Measurements from ENCODE around the gene RNF130. TPM values are rescaled to one million over a fixed set of nuclear protein-coding genes. Genes with fewer than 3 reads are reported as not detected.
"Not testable (repeated sequence)": the region's sequence is repeated elsewhere in the genome, so short reads cannot be mapped to it uniquely, and the experiment has no call there.

Gene RNF130
- total RNA-seq, 2 donors from 2014 or later, result 7.7 to 14.2 TPM

- DNase-seq (ENCODE audit: low spot score in 2 of 2), result no peak
- ATAC-seq, result no peak
- no peaks in the 10 kb centered on the region for H3K9me3 Mint-ChIP-seq
- no peak overlapping the region for H3K27ac Mint-ChIP-seq
- no peaks in the 10 kb centered on the region for H3K36me3 Mint-ChIP-seq
These were observed 22.3 kb upstream of the RNF130 start for GRCh38 chr5:180093651-180094382.

DNA sequence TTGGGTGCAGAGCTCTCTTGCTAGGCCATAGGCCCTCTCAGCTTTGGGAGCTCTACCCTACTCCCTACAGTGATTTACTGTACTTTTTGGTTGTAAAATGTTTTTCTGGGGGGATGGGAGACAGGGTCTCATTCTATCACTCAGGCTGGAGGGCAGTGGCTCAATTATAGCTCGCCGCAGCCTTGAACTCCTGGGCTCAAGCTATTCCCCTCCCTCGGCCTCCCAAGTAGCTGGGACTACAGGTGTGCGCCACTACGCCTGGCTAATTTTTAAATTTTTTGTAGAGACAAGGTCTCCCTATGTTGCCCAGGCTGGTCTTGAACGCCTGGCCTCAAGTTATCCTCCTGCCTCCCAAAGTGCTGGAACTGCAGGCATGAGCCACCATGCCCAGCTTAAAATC is 21.7 kb upstream of the RNF130 start:
- Mint-ChIP-seq H3K27ac (no peak overlapping the region), H3K9me3 (no peaks in the 10 kb centered on the region), H3K36me3 (no peaks in the 10 kb centered on the region)
- no peak for ATAC-seq
- no peak for DNase-seq (ENCODE audit: low spot score in 2 of 2)

GRCh38 chr5:180090769-180091546 is 19.4 kb upstream of the RNF130 start:
- no peaks in the 10 kb centered on the region for H3K36me3 Mint-ChIP-seq
- H3K27ac Mint-ChIP-seq, result no peak overlapping the region
- no peaks in the 10 kb centered on the region for H3K9me3 Mint-ChIP-seq
- no peak for DNase-seq (ENCODE audit: low spot score in 2 of 2)
- no peak for ATAC-seq

DNA sequence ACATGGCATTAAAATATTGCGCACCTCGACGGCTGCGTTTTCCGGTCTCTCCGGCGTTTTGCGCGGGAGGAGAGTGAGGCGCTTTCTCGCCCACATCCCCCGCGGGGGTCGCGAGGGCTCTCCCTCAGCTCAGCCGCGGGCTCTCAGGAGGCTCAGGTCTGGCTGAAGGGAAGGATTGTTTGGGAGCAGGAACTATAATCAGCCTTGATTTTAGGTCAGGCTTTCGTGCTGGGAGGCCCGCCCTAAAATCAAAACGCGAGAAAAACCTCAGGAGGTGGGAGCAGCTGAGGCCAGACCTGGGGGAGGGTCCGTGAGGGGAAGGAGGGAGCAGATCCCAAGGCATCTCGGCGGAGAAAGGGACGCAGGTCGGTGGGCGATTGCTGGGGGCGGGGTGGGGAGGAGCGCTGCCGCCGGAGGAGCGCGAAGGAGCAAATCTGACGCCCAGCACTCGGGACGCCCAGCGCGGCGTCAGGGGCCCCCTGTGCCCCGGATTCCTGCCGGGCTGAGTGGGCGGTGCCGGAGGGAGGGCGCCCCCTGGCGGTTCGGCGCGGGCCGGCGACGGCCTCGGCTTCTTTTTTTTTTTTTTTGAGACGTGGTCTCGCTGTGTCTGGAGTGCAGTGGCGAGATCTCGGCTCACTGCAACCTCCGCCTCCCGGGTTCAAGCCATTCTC is 18.7 kb upstream of the RNF130 start:
- peak overlapping the region; percentile 41 to 82 for H3K27ac Mint-ChIP-seq
- H3K36me3 Mint-ChIP-seq, result no peaks in the 10 kb centered on the region
- DNase-seq (ENCODE audit: low spot score in 2 of 2), result peak; percentile 81 to 92
- H3K9me3 Mint-ChIP-seq, result no peaks in the 10 kb centered on the region
- ATAC-seq, result peak; percentile 91

DNA sequence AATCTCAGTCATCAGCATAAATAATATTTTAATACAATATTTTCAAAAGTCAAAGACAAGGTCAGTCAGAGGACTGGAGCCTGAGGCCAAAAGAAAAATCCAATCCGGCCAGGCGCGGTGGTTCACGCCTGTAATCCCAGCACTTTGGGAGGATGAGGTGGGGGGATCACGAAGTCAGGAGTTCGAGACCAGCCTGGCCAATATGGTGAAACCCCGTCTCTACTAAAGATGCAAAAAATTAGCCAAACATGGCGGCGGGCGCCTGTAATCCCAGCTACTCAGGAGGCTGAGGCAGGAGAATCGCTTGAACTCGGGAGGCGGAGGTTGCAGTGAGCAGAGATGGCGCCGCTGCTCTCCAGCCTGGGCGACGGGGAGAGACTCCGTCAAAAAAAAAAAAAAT is 18.1 kb upstream of the RNF130 start:
- H3K9me3 Mint-ChIP-seq; DNase-seq (ENCODE audit: low spot score in 2 of 2); H3K36me3 Mint-ChIP-seq; ATAC-seq: not testable (repeated sequence)
- peak overlapping the region in 1 of 2 donors; percentile 41 for H3K27ac Mint-ChIP-seq

DNA sequence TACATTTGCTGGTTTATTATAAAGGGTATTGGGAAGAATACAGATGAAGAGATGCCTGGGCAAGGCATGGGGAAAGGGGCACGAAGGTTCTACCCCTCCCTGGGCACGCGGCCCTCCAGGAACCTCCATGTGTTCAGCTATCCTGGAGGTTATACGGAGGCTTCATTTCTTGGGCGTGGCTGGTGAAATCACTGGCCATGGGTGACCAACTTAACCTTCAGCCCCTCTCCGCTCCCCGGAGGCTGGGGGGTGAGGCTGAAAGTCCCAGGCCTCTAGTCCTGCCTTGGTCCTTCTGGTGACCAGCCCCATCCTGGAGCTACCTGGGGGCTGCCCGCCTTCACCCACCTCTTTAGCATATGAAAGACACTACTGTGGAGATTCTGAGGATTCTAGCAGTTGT is 17.0 kb upstream of the RNF130 start:
- ATAC-seq (no peak), DNase-seq (ENCODE audit: low spot score in 2 of 2) (no peak)
- Mint-ChIP-seq H3K27ac (no peak overlapping the region), H3K36me3 (no peaks in the 10 kb centered on the region), H3K9me3 (no peaks in the 10 kb centered on the region)

DNA sequence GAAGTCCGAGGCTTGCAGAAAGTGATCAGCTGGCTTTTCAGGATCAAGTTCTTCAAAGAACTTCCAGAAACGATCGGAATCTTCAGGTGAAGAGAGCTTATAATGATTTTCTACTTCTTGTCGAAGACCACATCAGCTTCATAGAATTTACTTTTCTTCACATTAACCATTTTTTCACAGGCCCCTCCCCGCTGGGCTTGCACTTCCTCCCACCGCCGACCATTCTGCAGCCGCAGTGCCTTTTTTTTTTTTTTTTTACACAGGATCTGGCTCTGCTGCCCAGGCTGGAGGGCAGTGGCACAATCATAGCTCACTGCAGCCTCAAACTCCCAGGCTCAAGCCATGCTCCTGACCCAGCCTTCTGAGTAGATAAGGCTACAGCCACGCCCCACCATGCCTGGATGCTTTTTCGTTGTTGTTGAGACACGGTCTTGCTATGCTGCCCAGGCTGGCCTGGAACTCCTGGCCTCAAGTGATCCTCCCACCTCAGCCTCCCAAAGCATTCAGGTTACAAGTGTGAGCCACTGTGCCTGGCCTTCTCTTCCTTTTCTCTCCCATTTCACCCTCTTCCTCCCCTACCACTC is 15.3 kb upstream of the RNF130 start:
- ATAC-seq (no peak), DNase-seq (ENCODE audit: low spot score in 2 of 2) (no peak)
- Mint-ChIP-seq H3K36me3 (no peaks in the 10 kb centered on the region), H3K27ac (no peak overlapping the region), H3K9me3 (no peaks in the 10 kb centered on the region)

DNA sequence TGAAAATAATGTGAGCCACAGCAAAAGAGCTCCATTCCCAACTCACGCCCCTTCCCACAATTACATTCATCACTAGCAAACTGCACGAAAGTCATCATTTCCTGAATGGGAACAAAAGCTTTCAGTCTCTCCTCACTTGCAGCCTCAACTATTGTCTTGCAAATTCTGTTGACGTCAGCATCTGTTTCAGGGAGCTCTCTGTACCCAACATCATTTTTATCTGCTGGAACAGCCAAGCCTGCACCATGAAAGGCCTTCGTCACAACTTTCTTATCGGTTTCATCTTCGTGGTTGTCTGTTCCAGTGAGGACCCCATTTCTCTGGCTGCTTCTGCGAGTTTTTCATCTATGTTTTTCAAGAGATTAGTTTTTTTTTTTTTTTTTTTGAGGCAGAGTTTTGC is 14.3 kb upstream of the RNF130 start:
- H3K36me3 Mint-ChIP-seq, result no peaks in the 10 kb centered on the region
- DNase-seq (ENCODE audit: low spot score in 2 of 2), result no peak

GRCh38 chr5:180084638-180085561 is 13.3 kb upstream of the RNF130 start:
- no peak overlapping the region for H3K27ac Mint-ChIP-seq
- peaks cover 0 to 4% of the 10 kb centered on the region in 2 donors for H3K36me3 Mint-ChIP-seq
- no peak for ATAC-seq
- DNase-seq (ENCODE audit: low spot score in 2 of 2), result no peak
- no peaks in the 10 kb centered on the region for H3K9me3 Mint-ChIP-seq

More for the DNA sequence above, 14.3 kb upstream of the RNF130 start:
- ATAC-seq, result peak; percentile 43 to 44
- H3K27ac Mint-ChIP-seq, result no peak overlapping the region
- no peaks in the 10 kb centered on the region for H3K9me3 Mint-ChIP-seq

DNA sequence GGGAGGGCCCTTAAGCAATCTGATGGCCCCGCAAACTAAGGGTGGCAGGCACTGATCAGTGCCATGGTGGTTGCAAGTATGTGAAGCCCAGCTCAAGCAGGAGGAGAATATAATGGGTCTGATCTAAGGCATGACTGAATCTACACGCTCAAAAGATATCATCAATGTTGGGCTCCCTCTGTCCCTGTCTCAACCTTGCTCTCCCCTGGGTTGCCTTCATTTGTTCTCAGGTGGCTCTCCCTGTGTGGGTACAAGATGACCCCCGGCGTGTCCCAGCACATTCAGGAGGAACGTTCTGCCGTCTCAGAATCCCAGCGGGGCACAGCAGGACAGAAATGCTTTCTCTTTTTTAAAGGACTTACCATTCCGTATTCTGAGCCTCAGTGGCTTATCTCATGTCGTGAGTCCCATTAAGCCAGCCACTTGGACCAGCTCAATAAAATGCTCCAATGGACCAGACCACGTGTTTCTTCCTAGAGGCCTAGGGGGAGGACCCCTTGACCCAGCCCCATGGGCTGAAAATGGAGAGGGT is 12.0 kb upstream of the RNF130 start:
- Mint-ChIP-seq H3K36me3 (peaks cover 0 to 4% of the 10 kb centered on the region in 2 donors), H3K27ac (no peak overlapping the region), H3K9me3 (no peaks in the 10 kb centered on the region)
- ATAC-seq, result no peak
- DNase-seq (ENCODE audit: low spot score in 2 of 2), result no peak

DNA sequence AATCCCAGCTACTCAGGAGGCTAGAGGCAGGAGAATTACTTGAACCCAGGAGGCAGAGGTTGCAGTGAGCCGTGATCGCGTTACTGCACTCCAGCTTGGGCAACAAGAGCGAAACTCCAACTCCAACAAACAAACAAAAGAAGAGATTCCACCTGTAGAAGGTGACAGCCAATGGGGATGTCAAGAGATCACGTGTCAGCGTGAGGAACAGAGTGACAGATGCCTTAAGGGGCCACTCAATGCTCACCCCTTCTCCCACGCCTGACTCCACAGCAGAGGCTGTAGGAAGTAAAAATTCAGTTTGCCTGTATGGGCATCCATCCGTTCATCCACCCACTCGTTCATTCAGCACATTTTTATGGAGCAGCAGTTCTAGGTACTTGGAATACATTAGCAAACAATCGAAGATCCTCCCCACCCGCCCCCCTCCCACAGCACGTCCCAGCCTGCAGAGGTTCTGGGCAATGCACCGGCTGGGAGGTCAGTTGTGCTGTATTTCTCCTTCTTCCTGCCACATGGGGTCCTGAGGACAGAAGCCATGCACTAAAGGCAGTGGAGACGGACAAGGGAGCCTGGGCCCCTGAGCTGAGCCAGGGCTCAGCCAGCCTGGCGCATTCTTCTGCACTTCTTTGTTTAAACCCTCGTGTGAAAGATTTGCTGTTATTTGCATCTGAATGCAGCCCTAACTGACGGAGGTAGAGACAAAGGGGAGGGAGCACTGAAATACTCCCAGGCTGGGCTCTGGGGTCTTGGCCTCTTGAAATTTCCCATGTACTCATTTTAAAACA is 11.3 kb upstream of the RNF130 start:
- Mint-ChIP-seq H3K27ac (no peak overlapping the region), H3K36me3 (peaks cover 0 to 4% of the 10 kb centered on the region in 2 donors), H3K9me3 (no peaks in the 10 kb centered on the region)
- ATAC-seq, result no peak
- DNase-seq (ENCODE audit: low spot score in 2 of 2), result no peak

- Mint-ChIP-seq H3K36me3 (peaks cover 0 to 4% of the 10 kb centered on the region in 2 donors), H3K27ac (no peak overlapping the region), H3K9me3 (no peaks in the 10 kb centered on the region)
- DNase-seq (ENCODE audit: low spot score in 2 of 2), result no peak
- no peak for ATAC-seq
These were observed 9.9 kb upstream of the RNF130 start for GRCh38 chr5:180081481-180081880.

- Mint-ChIP-seq H3K27ac (no peak overlapping the region), H3K9me3 (no peaks in the 10 kb centered on the region), H3K36me3 (peaks cover 0 to 4% of the 10 kb centered on the region in 2 donors)
- ATAC-seq, result peak in 1 of 2 donors; percentile 44
- DNase-seq (ENCODE audit: low spot score in 2 of 2), result no peak
These were observed 9.1 kb upstream of the RNF130 start for GRCh38 chr5:180080486-180081280.

GRCh38 chr5:180079702-180080466 is 8.3 kb upstream of the RNF130 start:
- DNase-seq (ENCODE audit: low spot score in 2 of 2), result no peak
- Mint-ChIP-seq H3K27ac (no peak overlapping the region), H3K9me3 (no peaks in the 10 kb centered on the region), H3K36me3 (peaks cover 0 to 4% of the 10 kb centered on the region in 2 donors)
- no peak for ATAC-seq
